Heart left ventricle (tissue), 13 donors: Measurements from ENCODE around the gene HSD3B2.

ENCODE experiments used
- CTCF ChIP-seq, 12 donors: fragments of 200-600 bp; sonication (generic) in 4 of 12; IDR thresholded peaks; one replicate each; pipeline versions ENCODE4 v1.5.0 to v1.8.0; 2018 to 2022; ENCODE audit warnings: antibody characterized with exemption in 12 of 12, mild to moderate bottlenecking in 5 of 12
- POLR2A ChIP-seq, 2 donors: fragments of 450-650 bp; IDR thresholded peaks; one replicate each; pipeline ENCODE4 v1.6.1; 2017; ENCODE audit warnings: antibody characterized with exemption in 2 of 2, mild to moderate bottlenecking in 2 of 2, moderate library complexity in 2 of 2
- donor health status: ischemic (EF 13 %, LVEDD 7.1; RV severe dilation, severe dysfunction).
- donor health status: DM: no; HTN: yes; CAD: no.
- donor health status: DM: no; HTN: no; CAD: no.
- donor health status: ischemic (EF 25% LVEDD 6.9; RV normal size, moderate dysfunction).
- donor health status: ischemic (EF 25% LVEDD 5.7; RV mildly dilated, moderate dysfunction).
- donor health status: ischemic (EF 35%, LVEDD 5.7; RV mildly dilated, moderate dysfunction).
- donor health status: nonischemic (EF 11% LVEDD 7.7; RV severe dilation, severe dysfunction).
- donor health status: DM: yes; HTN: yes; CAD: no.
- donor health status: PGD.
- donor health status: ischemic (EF 29% LVEDD 5.4; RV normal size, mild dysfunction).
- donor health status: nonischemic (EF 23%, LVEDD 6.1; RV moderate dilation, normal function).

GRCh38 chr1:119467857-119468668 lies 53.1 kb downstream of the HSD3B2 start:
- TF ChIP-seq CTCF (IDR thresholded peaks at IDR 0.05): no peak
- no peak for TF ChIP-seq POLR2A (IDR thresholded peaks at IDR 0.05)
